HG02798 (cell line): Measurements from ENCODE around the gene POGLUT3.
A peak's percentile ranks its signal among the peaks of the same experiment; 100 is the strongest.

Source experiments
- ATAC-seq: cut with Tn5 transposase; IDR thresholded peaks from one replicate; pipeline ENCODE4 v1.9.1; 2021; ENCODE audit warnings: mild to moderate bottlenecking; ENCODE audit not compliant: unreplicated experiment, poor library complexity

Gene POGLUT3, protein sequence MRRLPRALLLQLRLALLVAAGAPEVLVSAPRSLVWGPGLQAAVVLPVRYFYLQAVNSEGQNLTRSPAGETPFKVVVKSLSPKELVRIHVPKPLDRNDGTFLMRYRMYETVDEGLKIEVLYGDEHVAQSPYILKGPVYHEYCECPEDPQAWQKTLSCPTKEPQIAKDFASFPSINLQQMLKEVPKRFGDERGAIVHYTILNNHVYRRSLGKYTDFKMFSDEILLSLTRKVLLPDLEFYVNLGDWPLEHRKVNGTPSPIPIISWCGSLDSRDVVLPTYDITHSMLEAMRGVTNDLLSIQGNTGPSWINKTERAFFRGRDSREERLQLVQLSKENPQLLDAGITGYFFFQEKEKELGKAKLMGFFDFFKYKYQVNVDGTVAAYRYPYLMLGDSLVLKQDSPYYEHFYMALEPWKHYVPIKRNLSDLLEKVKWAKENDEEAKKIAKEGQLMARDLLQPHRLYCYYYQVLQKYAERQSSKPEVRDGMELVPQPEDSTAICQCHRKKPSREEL

DNA sequence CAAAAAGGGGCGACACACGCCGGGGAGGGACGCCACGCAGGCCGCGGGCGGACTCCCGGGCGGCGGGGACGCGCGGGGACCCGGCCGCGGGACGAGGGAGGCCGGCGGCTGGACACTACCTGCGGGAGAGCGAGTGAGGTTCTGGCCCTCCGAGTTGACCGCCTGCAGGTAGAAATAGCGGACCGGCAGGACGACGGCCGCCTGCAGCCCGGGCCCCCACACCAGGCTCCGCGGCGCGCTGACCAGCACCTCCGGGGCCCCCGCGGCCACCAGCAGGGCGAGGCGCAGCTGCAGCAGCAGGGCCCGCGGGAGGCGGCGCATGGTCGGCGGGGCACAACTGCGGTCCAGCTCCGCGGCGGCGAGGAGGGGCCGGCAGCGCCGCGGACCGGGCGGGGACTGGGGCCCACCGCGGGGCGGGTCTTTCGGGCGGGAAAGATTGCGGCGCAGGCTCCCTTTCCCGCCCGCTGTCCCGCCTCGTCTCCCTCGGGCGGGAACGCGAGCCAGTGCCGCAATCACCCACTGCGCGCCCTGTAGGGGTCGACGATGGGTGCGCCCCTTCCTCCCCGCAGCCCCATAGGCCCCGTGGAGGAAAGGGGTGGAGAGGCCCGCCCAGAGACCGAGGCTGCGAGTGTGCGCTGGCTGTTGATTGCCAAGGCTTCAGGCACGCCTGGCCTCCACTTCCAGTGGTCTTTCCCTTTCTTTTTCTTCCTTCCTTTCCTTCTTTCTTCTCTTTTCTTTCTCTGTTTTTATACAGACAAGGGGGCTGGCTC is at the start of gene POGLUT3:
TSS of gene POGLUT3 (minus strand) at position 339 of the 770 bp plus-strand sequence. CDS start at position 321, 18 bp downstream.
- ATAC-seq, result peak; percentile 73

DNA sequence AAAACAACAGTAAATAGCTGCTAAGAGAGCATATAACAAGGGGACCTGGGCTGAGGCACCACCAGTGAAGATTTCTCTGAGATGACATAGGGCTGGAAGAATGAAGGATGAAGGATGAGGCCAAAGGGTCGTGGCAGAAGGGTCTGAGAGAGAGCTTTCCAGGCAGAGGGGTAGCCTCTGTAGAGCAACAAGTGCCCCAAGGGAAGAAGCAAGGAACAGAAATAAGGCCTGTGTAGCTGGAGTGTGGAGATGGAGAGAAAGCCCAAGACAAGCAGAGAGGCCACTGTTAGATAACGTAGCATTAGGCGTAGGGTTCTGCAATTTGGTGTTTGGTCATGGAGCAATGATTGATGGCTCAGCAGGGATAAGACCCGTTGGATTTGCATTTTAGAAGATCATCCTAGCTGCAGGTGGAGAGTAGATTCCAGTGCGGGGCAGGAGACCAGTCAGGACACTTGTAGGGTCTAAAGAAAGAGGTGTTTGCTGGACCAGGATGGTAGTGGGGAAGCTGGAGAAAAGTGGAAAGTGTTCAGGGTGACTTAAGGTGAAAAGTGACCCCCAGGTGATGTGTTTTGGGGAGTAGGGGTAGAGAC is 47.8 kb upstream of the POGLUT3 start:
- ATAC-seq, result no peak

- ATAC-seq, result no peak
Observed at GRCh38 chr11:108543316-108543964, 45.3 kb upstream of the POGLUT3 start.

DNA sequence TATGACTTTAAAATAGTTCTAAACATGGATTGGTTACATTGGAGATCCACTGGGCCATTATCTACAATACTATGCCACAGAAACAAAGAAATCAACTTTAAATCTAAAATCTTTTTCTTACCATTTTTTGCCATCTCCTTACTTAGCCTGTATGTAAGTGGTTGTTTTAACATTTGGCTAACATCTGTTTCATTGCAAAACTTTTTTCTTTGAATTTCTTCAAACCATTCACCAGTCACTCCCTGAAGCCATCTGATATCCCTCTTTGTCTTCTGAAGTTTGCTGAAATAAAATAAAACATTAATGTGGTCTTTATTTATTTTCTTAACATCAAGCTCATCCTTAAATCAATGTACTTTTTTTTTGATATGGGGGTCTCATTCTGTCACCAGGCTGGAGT is 43.3 kb upstream of the POGLUT3 start:
- no peak for ATAC-seq

DNA sequence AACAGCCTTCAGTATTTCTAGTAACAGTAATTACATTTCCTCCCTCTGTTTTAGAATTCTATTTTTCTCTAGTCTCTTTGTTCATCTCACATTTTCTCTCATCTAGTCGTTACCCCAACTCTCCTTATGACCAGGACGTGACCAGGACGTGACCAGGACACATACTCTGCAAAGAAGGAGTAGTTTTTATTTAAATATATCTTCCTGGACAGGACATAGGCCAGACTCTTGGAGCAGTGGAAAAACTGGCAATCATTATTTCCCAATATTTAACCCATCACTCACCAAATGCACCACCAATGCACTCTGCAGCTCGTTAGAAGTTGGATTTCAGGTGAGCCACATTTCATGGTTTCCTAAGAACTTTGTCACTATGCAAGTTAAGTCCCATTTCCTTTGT is 40.3 kb upstream of the POGLUT3 start:
- ATAC-seq, result no peak

DNA sequence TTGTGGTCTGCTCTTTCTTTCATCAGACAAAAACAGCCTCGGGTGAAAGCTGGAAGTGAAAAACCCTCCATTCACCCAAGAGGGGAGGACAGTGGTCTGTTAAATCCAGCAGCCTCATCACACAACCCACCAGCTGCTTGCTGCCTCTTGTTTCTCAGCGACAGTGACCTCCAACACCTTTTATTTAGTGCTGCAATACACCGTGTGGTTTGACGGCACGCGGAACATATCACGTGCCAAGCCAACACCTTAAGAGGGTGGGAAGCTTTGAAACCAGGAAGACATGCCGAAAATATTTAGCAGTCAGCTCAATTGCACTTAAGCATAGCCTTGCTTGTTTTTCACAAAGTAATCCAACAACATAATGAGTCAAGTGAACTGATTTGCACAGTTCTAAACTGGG is 39.8 kb upstream of the POGLUT3 start:
- peak; percentile 70 for ATAC-seq

DNA sequence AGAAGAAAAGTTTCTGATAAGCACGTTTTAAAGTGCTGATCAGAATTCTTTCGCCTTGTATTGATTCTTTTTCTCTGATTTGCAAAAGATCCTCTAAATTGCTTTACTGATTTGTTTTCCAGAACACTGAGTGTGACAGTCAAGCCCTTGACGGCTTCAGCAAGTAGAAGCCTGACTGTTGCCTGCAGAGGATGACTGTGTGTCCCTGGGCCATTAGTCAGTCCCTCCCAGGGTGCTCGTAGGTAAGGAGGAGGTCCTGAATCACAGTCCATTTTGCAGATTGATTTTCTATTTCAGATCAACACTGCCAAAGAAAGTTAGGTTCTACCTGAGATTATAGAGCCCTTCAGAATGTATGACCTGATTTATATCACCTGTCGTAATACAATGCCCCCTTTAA is 38.6 kb upstream of the POGLUT3 start:
- ATAC-seq, result no peak

DNA sequence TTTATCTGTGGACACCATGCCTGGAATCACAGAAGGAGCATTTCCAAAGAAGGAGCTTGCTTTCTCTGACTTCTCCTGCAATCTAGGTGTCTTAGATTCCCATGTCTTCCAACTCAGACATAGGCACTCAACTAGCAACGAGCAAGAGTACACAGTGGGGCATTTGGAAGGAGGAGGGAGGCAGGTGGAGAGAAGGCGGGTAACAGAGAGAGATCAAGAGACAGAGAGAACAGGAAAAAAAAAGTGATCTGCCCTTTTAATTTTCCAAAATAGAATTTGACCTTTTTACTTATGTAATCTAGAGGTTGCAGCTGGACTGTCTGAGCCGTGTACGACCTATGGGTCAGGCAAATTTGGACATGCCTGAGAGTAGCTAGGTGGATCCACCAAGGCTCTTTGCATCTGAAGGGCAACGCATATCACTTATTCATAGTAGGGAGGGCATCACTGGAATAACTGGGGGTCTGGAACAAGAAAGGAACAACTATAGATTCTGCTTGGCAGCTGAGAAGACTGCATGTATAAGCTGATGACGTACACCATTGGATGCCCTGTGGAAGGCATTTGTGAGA is 37.3 kb upstream of the POGLUT3 start:
- ATAC-seq, result no peak

GRCh38 chr11:108534274-108534882 is 36.2 kb upstream of the POGLUT3 start:
- ATAC-seq, result no peak

GRCh38 chr11:108530426-108530825 is 32.2 kb upstream of the POGLUT3 start:
- ATAC-seq, result no peak

GRCh38 chr11:108527382-108527781 is 29.2 kb upstream of the POGLUT3 start:
- no peak for ATAC-seq

DNA sequence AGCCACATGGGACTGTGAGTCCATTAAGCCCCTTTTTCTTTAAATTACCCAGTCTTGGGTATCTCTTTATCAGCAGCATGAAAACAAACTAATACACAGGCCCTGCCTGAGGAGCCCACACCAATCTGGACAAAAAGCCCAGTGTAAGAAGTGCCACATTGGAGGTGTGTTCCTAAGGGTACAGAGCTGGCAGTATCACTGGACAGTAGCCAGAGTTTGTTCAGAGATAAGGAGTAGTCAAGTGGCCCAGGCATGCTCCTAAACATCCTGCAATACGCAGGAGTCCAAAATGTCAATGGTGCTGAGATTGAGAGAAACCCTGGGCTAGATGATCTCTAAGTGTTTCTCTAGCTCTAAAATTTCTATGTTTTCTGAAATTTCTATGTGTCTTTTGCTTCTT is 27.0 kb upstream of the POGLUT3 start:
- no peak for ATAC-seq

- ATAC-seq, result no peak
Observed at GRCh38 chr11:108524422-108524821, 26.2 kb upstream of the POGLUT3 start.

- no peak for ATAC-seq
Observed at GRCh38 chr11:108522318-108522717, 24.1 kb upstream of the POGLUT3 start.

DNA sequence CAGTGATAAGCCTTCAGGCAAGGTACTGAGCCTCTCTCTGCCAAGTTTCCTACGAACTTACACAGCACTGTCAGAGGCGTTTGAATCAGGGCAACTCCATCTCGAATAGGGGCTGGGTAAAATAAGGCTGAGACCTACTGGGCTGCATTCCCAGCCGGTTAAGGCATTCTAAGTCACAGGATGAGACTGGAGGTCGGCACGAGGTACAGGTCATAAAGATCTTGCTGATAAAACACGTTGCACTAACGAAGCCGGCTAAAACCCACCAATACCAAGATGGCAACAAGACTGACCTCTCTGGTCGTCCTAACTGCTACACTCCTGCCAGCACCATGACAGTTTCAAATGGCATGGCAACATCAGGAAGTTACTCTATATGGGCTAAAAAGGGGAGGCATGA is 20.4 kb upstream of the POGLUT3 start:
- no peak for ATAC-seq

- no peak for ATAC-seq
Observed at GRCh38 chr11:108516125-108516524, 17.9 kb upstream of the POGLUT3 start.

DNA sequence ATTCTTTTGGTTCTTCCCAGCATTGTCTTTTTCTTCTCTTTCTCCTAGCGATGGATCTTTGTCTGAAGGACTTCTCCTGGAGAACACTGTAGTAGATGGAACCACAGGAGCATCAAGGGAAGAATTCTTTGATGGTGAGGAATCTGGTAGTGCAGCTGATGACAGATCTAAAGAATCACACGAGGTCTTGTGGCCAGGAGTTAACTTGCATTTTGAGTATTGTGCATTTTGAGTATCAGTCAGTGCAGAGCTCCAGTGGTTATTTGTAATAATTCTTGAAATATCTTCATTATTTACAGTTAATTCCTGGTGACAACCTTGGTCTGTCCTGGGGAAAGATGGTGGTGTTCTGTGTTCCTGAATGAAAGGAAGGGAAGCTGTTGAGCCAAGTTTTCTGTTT is 14.5 kb upstream of the POGLUT3 start:
- no peak for ATAC-seq

DNA sequence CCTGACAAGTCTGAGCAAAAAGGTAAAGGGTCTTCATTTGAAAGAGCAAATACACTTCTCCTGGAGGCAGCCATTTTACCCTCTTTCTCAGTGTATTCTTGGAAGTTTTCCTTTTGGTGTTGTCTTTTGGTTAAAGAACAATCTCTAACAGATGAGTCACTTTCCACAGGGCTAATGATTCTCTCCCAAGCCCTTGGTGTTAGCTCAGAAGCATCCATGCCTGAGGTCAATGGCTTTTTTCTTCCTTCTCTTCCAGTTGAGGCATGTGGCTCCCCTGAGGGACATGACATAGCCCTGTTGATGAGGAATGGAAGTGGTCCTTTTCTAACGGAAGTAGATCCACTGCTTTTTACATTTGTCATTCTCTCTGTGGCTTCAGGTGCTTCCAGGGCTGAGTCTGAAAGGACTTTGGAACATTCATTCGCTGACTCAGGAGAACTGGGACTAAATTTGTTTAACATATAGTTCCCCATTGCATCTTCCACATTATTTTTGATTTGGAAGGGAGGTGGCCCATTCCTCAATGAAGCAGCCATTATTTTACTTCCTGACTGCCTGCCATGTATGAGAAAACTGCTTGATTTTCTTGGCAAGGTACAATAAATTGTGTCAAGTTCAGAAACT is 13.8 kb upstream of the POGLUT3 start:
- no peak for ATAC-seq
